ENCODE measurements around the gene ZNF692.

- TF ChIP-seq MAX (IDR thresholded peaks at IDR 0.05; ENCODE audit: insufficient read depth, insufficient read length) (no peak), CTCF (IDR thresholded peaks at IDR 0.05; ENCODE audit: extremely low read depth in 1 of 2, insufficient read depth in 1 of 2, low read depth in 1 of 2, low read length in 2 of 2) (no peak), EZH2 (IDR thresholded peaks at IDR 0.05; ENCODE audit: borderline replicate concordance, low read depth, low read length, severe bottlenecking) (no peak)
Observed at GRCh38 chr1:248906753-248907661, 48.1 kb upstream of the ZNF692 start.
